Endometrium (tissue), 2 donors: ENCODE data around the gene THBS2.

Source experiments
- FAIRE-seq: peaks from 2 replicates; lab custom pipeline; 2012; peaks lifted over from hg19 to GRCh38; lab: Jason Lieb, UNC
- donor health status: control.
- donor health status: control.

Gene THBS2

GRCh38 chr6:169230946-169231789 lies 22.5 kb downstream of the THBS2 start:
- no peak for FAIRE-seq

- no peak for FAIRE-seq
These were observed 23.4 kb downstream of the THBS2 start for GRCh38 chr6:169230322-169230665.

- FAIRE-seq: no peak
These were observed 23.9 kb downstream of the THBS2 start for GRCh38 chr6:169229615-169230321.

GRCh38 chr6:169227116-169227515 lies 26.5 kb downstream of the THBS2 start:
- no peak for FAIRE-seq

- FAIRE-seq: no peak
These were observed 27.8 kb downstream of the THBS2 start for GRCh38 chr6:169225887-169226286.

GRCh38 chr6:169225131-169225576 lies 28.5 kb downstream of the THBS2 start:
- no peak for FAIRE-seq

GRCh38 chr6:169224716-169225115 lies 28.9 kb downstream of the THBS2 start:
- no peak for FAIRE-seq

- FAIRE-seq: no peak
These were observed 29.4 kb downstream of the THBS2 start for GRCh38 chr6:169224185-169224695.

GRCh38 chr6:169223006-169223405 lies 30.6 kb downstream of the THBS2 start:
- FAIRE-seq: no peak

GRCh38 chr6:169222126-169222525 lies 31.5 kb downstream of the THBS2 start:
- no peak for FAIRE-seq

GRCh38 chr6:169221264-169221663 lies 32.4 kb downstream of the THBS2 start:
- FAIRE-seq: no peak

GRCh38 chr6:169220068-169220964 lies 33.3 kb downstream of the THBS2 start:
- no peak for FAIRE-seq

- FAIRE-seq: no peak
These were observed 35.7 kb downstream of the THBS2 start for GRCh38 chr6:169217972-169218371.

GRCh38 chr6:169216830-169217229 lies 36.8 kb downstream of the THBS2 start:
- FAIRE-seq: no peak

- no peak for FAIRE-seq
These were observed 38.4 kb downstream of the THBS2 start for GRCh38 chr6:169215201-169215681.

GRCh38 chr6:169214789-169215188 lies 38.9 kb downstream of the THBS2 start:
- FAIRE-seq: peak; percentile 23

- no peak for FAIRE-seq
These were observed 39.7 kb downstream of the THBS2 start for GRCh38 chr6:169213814-169214520.

- FAIRE-seq: peak; percentile 91
These were observed 40.5 kb downstream of the THBS2 start for GRCh38 chr6:169212897-169213813.

GRCh38 chr6:169212436-169212835 lies 41.2 kb downstream of the THBS2 start:
- no peak for FAIRE-seq

- FAIRE-seq: no peak
These were observed 41.8 kb downstream of the THBS2 start for GRCh38 chr6:169211881-169212280.
